Measurements from ENCODE around the gene ZMYND15. TPM values are rescaled to one million over a fixed set of nuclear protein-coding genes. Genes with fewer than 3 reads are reported as not detected.

ZMYND15 gene
- total RNA-seq, 4 donors from 2014 or later, result 0.82 to 1.4 TPM; not detected in 2

- intact Hi-C loops (cut with DNase I; ENCODE audit: low total_unique reads) (loop anchor here (5.0 to 10.0 kb wide), 3 partner anchors 52 to 379 kb away; partner anchors contain the start of genes C17orf107, GLTPD2, VMO1 and ZNF232), in situ Hi-C loops (cut with MboI; ENCODE audit: low pct_ligation_motif_present in 1 of 4, low pct_unique_long_range_greater_than_20kb in 1 of 4, low sequenced_read_pairs in 3 of 4) (loop anchor here in 2 of 4 donors (10.0 kb wide), 2 partner anchors 52 to 152 kb away; partner anchors contain the start of genes GLTPD2 (in 1 of the 2) and VMO1 (in 1 of the 2))
- WGBS, 2 donors (ENCODE audit: low coverage in 1 of 2), result 75 to 100% methylated on average over 1 to 6 of the region's 6 CpGs
- peaks cover 0 to 19% (median 13%) of the 10 kb centered on the region in 4 donors for H3K4me1 ChIP-seq
- peak overlapping the region in 2 of 4 donors; percentile 30 to 32 for H3K27ac ChIP-seq
- H3K9me3 ChIP-seq, result no peaks in the 10 kb centered on the region
- H3K4me3 ChIP-seq, result no peak overlapping the region
- no peak for DNase-seq
- no peaks in the 10 kb centered on the region for H3K27me3 ChIP-seq
- TF ChIP-seq POLR2A (IDR thresholded peaks at IDR 0.05) (no peak), CTCF (IDR thresholded peaks at IDR 0.05) (peak in 2 of 5 experiments; percentile 12 to 29)
- H3K36me3 ChIP-seq, result no peaks in the 10 kb centered on the region
These were observed 6.5 kb upstream of the ZMYND15 start for GRCh38 chr17:4733073-4733531.

GRCh38 chr17:4734857-4735475 lies 4.7 kb upstream of the ZMYND15 start:
- Histone ChIP-seq H3K4me1 (peaks cover 6 to 30% (median 25%) of the 10 kb centered on the region in 4 donors), H3K4me3 (no peak overlapping the region), H3K27me3 (no peaks in the 10 kb centered on the region), H3K9me3 (no peaks in the 10 kb centered on the region), H3K27ac (no peak overlapping the region), H3K36me3 (no peaks in the 10 kb centered on the region)
- in situ Hi-C loops (cut with MboI; ENCODE audit: low pct_ligation_motif_present in 1 of 4, low pct_unique_long_range_greater_than_20kb in 1 of 4, low sequenced_read_pairs in 3 of 4), result loop anchor here in 2 of 4 donors (10.0 kb wide), 2 partner anchors 50 to 150 kb away; partner anchors contain the start of genes GLTPD2 (in 1 of the 2) and VMO1 (in 1 of the 2)
- TF ChIP-seq EP300 (IDR thresholded peaks at IDR 0.05; ENCODE audit: low read depth), result no peak
- TF ChIP-seq POLR2AphosphoS5 (IDR thresholded peaks at IDR 0.05), result no peak
- TF ChIP-seq CTCF (IDR thresholded peaks at IDR 0.05), result no peak
- no peak for TF ChIP-seq POLR2A (IDR thresholded peaks at IDR 0.05)
- DNase-seq, result no peak
- intact Hi-C loops (cut with DNase I; ENCODE audit: low total_unique reads), result loop anchor here (5.0 to 10.0 kb wide), 3 partner anchors 50 to 377 kb away; partner anchors contain the start of genes C17orf107, GLTPD2, VMO1 and ZNF232
- WGBS, 2 donors (ENCODE audit: low coverage in 1 of 2), result 91 to 100% methylated on average over 1 to 8 of the region's 8 CpGs

- H3K27ac ChIP-seq, result peak overlapping the region in 2 of 4 donors; percentile 14 to 21
- H3K4me1 ChIP-seq, result peaks cover 6 to 25% (median 21%) of the 10 kb centered on the region in 4 donors
- H3K27me3 ChIP-seq, result no peaks in the 10 kb centered on the region
- DNase-seq, result no peak
- no peak overlapping the region for H3K4me3 ChIP-seq
- H3K36me3 ChIP-seq, result no peaks in the 10 kb centered on the region
- TF ChIP-seq POLR2AphosphoS5 (IDR thresholded peaks at IDR 0.05) (peak in 1 of 3 donors; percentile 23), CTCF (IDR thresholded peaks at IDR 0.05) (no peak), EP300 (IDR thresholded peaks at IDR 0.05; ENCODE audit: low read depth) (no peak), POLR2A (IDR thresholded peaks at IDR 0.05) (no peak)
- no peaks in the 10 kb centered on the region for H3K9me3 ChIP-seq
- in situ Hi-C loops (cut with MboI; ENCODE audit: low pct_ligation_motif_present in 1 of 4, low pct_unique_long_range_greater_than_20kb in 1 of 4, low sequenced_read_pairs in 3 of 4) (loop anchor here in 2 of 4 donors (10.0 kb wide), 2 partner anchors 49 to 149 kb away; partner anchors contain the start of genes GLTPD2 (in 1 of the 2) and VMO1 (in 1 of the 2)), intact Hi-C loops (cut with DNase I; ENCODE audit: low total_unique reads) (loop anchor here (10.0 kb wide), 2 partner anchors 49 to 159 kb away; partner anchors contain the start of genes C17orf107, GLTPD2 and VMO1)
- WGBS, 2 donors (ENCODE audit: low coverage in 1 of 2), result 71 to 74% methylated on average over 8 to 9 of the region's 9 CpGs
These were observed 3.6 kb upstream of the ZMYND15 start for GRCh38 chr17:4735876-4736651.
